ENCODE results near the gene BANP.
"Not testable (repeated sequence)": the region's sequence is repeated elsewhere in the genome, so short reads cannot be mapped to it uniquely, and the experiment has no call there.

The BANP gene

DNA sequence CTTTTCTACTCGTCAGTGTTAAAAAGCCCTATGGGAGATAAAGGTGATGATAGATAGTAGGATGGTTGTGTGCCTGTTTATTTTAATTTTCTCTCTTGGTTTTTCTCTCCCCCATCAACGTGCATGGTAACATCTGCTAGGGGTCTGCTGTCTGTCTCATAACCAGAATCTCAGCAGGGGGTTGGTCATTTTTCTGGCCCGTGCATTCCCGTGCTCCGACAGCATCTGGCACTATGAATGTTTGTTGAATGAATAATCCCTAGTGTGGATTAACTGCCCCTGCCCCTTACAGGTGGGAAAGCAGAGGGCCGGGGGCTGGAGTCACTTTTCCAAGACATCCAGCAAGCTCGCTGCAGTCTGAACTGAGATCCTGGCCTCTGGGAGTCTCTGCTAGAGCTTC lies 21.2 kb upstream of the BANP start:
- DNase-seq, result no peak

DNA sequence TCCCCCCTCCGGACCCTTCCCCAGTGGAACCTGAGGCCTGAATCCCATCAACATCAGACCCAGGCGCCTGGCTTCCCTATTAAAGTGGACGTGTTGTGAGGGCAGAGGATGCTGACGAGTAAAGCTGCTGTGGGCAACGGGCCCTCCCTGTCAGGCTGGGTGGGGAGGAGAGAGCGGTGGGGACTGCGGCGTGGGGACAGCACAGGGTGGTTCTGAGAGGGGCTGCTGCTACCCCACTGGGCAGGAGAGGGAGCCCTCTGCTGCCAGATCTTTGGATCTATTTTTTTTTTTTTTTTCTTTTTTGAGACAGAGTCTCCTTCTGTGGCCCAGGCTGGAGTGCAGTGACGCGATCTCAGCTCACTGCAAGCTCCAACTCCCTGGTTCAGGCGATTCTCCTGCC lies 20.8 kb upstream of the BANP start:
- DNase-seq, result peak; percentile 64

DNA sequence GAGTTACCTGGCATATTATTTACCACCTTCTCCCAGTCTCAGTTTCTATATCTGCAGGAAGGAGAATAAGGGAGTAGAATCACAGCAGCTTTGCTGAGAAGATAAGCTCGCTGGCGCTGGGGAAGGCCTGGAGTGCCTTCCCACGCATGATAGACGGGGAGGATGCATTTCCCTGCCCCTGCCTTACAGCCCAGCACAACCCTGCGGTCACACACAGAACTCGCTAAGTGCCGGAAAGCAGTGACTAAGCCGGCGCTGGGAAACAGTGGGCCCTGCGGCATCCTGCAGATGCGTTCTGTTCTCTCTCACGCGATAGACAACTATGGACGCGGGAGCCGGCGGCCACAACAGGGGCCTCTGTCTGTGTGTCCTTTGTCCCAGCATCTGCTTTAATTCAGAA lies 19.7 kb upstream of the BANP start:
- peak; percentile 75 for DNase-seq

DNA sequence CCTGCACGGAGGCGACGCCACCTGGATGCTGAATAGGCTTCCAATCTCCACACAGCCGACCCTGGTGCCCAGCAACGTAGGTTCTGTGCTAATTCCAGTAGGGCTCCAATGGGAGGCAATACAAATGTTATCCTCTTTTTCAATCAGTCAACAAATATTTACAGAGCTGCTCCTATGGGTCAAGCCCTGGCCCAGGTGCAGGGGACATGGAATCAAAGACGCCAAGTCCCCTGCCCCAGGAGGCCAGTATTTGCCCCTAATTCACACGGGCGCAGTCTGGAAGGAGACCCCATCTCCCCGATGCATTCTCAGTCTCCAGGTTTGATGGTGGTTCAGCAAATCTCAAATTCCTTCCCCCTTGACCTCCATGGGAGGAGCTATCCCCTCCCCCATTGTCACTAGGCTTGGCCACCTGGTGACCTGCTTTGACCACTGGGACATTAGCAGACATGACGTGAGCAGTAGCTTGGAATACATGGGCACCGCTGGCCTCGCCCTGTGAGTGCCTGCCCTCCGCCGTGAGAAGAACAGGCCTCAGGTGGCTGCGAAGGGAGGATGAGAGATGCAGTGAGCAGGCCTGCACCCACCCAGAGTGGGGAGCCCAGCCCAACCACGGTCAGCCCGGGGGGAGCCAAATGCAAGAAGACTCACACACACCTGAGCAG lies 18.6 kb upstream of the BANP start:
- DNase-seq, result peak; percentile 97

DNA sequence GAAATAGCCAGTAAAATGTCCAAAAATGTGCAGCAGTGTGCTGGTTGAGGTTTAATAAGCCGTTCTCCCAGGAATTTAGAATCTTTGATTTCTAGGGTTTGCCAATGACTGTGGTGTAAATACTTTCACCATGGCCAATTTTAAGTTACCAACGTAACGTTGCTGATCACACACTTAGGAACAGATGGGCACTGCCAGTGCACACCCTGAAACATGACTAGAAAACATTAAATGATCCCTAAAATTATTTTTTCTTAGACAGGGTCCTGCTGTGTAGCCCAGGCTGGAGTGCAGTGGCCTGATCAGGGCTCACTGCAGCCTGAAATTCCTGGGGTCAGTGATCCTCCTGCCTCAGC lies 18.1 kb upstream of the BANP start:
- DNase-seq, result no peak

DNA sequence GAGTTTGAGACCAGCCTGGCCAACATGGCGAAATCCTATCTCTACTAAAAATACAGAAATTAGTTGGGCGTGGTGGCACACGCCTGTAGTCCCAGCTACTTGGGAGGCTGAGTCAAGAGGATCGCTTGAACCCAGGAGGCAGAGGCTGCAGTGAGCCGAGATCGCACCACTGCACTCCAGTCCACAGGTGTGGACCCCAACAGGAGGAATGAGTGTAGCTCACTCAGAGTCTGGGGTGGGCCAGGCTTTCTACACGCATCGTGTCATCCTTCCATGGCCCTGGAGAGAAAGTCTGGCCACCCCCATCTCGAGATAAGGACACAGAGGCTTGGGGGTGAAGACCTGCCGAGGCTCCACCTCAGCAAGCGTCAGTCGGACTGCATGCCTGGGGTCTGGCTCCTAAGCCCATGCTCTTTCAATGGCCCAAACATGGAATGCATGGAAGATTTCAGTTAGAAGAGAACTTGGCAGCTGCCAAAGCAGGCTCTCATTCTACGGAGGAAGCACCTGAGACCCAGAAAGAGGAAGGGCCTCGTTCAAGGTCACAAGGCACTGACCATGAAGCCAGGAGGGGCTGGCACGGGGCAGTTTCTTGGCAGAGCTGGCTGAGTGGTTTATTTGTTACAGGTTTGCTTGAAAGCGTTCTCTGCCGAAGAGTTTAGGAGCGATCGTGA lies 16.3 kb upstream of the BANP start:
- not testable (repeated sequence) for DNase-seq

DNA sequence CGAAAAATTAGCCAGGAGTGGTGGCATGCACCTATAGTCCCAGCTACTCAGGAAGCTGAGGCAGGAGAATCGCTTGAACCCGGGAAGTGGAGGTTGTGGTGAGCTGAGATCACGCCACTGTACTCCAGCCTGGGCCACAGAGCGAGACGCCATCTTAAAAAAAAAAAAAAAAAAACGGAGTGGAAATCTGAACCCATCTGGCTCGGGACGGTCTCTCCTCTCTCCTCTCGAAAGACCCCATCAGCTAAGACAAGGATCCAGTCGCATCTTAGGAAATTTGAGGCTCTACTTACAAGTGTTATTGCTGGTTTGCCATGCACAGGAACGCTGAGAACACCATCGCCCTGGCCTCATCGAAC lies 15.2 kb upstream of the BANP start:
- DNase-seq, result not testable (repeated sequence)

DNA sequence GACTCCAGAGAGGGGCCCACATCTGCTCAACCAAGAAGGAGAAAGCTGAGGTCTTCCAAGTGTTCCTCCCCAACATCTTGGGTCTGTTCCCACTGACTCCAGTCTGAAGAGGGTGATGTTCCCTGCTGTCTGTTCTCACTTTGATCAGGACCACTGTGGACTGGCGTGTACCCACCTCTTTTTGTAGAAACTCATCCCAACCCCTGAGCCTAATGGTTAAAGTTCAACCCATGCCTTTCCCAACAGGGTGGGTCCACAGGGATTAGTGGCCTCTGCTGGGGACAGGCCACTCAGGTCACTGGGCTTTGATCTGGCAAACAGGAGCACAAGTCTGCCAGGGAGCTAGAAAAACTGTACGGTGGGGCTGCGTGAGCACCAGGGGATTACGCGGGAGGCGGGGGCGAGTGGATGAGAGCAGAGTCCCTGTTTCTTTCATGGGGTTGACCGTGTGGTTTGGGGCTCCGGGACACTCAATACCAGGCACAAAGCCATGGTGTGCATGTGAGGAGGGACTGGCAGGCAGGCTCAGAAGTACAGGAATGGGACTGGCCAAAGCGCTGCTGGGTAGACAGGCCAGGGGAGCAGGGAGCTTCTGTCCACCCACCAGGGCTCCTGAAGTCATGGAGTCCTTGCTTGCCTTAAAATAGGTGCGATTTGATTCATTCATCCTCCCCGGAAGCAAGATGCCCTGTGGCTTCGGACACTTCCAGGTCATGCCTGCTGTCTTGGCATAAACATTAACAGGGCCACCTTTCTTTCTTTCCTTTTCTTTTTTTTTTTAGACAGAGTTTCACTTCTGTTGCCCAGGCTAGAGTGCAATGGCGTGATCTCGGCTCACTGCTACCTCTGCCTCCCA lies 14.6 kb upstream of the BANP start, which contains the start of gene CA5A:
Gene CA5A (minus strand): TSS at position 155 of the 856 bp plus-strand sequence. CDS start 79 bp downstream, at position 76.
- no peak for DNase-seq

DNA sequence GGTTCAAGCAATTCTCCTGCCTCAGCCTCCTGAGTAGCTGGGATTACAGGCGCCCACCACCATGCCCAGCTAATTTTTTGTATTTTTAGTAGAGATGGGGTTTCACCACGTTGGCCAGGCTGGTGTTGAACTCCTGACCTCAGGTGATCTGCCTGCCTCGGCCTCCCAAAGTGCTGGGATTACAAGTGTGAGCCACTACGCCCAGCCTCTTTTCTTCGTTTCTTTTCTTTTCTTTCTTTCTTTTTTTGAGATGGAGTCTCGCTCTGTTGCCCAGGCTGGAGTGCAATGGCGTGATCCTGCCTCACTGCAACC lies 14.0 kb upstream of the BANP start:
- DNase-seq, result not testable (repeated sequence)

DNA sequence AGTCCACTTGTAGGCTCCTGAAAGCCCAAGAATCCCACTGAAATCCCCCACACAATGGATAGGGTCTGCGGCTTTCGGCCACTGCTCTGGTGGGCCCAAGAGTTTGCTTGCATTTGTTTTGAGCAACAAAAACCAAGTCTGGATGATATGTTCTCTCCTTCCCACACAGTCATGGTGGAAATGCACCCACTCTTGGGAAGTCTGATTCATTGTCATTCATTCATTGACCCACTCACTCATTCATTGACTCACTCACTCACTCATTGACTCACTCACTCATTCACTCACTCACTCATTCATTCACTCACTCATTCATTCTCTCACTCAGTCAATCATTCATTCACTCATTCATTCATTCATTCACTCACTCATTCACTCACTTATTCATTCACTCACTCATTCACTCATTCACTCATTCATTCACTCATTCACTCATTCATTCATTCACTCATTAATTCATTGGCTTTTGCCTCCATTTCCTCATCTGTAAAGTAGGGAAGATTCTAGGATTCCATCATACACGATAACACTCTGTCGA lies 12.8 kb upstream of the BANP start:
- DNase-seq, result no peak

DNA sequence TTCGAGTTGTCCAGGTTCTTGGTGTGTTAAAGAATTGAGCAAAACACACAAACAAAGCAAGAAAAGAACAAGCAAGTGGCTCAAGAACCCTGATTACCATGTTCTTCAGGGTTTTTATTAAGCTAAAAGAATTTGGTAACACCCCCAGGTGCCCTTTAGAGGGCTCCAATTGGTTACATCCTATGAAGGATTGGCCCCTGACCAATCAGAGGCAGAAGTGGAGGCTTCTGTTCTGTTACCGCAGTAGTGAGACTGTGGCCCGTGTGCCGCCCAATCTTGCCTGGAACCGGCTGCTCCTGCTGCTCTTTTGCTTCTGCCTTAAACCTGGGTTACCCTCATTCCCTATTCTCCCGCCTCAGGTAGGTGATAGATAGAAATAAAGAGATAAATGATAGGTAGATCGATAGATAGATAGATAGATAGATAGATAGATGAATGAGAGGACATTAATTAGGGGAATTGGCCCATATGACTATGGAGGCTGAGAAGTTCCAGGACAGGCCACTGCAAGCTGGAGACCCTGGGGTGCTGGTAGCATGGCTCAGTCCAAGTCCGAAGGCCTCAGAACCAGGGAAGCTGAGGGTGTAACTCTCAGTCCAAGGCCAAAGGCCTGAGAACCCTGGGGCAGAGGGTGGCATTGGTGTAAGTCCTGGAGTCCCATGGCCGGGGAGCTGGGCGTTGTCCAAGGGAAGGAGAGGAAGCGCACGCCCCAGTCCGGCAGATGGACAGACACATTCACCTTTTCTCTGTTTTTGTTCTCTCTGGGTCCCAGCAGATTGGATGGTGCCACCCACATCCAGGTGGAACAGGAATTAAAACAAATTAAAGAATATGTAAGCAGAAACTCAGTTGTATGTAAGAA lies 11.4 kb upstream of the BANP start:
- DNase-seq, result no peak

DNA sequence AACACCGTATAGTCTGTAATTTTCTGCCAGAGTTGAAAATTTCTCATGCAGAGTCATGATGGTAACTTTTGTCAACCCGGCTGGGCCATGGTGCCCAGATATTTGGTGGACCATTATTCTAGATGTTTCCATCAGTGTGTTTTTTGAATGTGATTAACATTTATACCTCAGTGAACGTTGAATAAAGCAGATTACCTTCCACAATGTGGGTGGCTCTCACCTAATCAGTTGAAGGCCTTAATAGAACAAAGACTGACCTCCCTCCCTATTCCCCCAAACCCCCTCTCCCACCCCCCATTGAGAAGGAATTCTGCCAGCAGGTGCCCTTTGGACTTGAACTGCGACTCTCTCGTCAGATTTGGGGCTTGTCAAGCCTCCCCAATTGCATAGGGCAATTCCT lies 8.6 kb upstream of the BANP start:
- no peak for DNase-seq

DNA sequence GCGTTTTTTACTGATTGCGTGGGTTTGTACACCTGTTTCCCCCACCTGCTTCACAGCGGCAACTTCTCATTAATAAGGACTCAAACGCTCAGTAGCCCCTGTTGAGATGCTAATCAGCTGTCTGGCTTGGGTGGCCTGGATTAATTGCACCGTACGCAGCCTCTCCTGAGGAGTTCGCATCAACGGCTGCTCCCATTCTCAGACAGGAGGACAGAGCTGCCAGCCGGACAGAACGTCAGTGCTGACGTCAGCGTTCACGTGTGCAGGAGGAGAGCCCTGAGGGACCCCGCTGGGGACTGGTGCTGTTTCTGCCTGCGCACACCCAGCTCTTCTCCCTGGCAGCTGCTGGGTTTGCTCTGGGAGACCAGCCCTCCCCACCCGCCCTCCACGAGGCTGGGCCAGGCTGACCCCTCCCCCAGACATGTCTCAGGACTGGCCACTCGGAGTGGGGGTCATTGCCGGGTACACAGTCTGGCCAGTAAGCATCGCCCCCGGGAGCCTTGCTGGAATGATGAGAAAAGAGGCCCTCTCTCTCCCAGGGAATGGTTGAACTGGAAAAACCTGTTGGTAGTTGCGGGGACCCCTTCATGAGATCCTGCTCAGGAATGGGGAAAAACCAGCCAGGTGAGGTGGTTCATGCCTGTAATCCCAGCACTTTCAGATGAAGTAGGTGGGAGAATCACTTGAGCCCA lies 5.7 kb upstream of the BANP start:
- DNase-seq, result peak; percentile 97

DNA sequence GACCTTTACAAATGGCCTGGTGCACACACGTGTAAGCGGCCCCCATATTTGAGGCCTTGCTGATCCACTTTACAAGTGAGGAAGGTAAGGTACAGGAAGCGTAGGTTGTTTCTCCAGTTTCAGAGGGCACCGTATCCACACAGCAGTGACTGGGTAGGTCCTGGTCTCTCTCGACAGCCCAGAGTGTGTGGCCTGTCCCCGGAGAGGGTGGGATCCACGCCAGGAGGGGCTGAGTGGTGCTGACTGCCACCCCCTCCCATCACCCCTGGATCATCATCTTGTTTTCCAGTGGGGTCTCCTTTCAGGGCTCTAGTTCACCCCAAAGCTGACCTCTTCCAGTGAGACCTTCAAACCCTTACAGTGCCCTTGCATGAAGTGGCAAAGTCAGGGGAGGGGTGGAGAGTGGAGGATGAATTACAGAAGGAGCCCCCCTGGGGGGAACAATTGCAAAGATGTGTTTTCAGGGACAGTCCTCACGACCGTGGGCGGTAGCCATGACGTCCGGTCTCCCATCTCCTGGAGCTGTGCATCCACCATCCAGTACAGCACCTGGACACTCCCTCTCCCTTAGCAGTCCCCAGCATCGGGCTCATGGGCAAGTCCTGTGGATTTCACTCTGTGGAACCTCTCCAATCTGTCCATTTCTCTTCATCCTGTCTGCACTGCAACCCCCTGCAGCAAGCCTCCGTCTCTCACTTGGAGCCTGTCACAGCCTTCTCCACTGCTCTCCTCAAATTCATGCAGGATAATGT lies 4.5 kb upstream of the BANP start:
- DNase-seq, result peak; percentile 13

DNA sequence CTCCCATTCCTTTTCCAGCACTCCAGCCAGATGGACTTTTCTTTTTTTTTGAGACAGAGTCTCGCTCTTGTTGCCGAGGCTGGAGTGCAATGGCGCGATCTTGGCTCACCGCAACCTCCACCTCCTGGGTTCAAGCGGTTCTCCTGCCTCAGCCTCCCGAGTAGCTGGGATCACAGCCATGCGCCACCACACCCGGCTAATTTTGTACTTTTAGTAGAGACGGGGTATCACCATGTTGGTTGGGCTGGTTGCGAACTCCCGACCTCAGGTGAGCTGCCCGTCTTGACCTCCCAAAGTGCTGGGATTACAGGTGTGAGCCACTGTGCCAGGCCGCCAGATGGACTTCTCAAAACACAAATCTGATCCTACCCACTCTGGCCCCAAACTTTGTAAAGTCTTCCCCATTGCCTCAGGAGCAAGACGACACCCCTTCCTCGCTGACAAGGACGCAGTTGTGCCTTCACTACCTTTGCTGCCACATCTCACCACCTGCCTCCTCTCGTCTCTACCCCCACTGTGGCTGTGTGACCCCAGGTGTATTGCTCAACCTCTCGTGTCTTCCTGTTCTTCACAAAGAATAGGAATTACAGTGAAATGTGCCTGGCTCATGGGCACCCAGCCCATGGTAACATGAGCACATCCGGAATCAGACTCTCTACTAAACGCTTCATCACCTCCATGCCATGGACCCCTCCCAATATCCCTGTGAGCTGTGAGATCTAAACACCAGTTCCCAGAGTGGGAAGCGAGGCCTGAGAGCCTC lies 3.7 kb upstream of the BANP start:
- DNase-seq, result no peak

DNA sequence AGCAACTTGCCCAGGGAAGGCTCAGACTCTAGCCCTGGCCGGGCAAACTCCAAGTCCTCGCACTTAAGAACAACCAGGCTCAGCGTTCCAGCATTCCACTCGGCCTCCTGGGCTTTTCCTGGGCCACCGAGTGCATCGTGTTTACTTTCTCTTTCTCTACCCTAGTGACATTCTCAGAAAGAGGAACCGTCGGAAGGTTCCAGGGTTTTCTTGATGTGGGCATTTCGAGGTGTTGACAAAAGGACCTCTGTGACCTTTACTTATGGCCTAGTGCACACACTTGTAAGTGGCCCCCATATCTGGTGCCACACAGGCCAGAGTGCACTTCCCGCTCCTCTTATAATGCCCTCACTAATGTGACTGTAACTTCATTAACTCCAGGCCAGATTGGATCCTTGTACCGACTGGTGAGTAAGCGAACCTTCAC lies 3.1 kb upstream of the BANP start:
- DNase-seq, result no peak

DNA sequence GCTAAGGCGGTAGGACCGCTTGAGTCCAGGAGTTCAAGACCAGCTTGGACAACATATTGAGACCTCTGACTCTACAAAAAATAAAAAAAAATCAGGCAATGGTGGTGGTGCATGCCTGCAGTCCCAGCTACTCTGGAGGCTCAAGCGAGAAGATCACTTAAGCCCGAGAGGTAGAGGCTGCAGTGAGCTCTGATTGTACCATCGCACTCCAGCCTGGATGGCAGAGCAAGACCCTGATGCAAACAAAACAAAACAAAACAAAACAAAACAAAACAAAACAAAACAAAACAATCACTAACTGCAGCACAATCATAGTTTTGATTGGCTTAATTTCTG lies 2.5 kb upstream of the BANP start:
- no peak for DNase-seq

DNA sequence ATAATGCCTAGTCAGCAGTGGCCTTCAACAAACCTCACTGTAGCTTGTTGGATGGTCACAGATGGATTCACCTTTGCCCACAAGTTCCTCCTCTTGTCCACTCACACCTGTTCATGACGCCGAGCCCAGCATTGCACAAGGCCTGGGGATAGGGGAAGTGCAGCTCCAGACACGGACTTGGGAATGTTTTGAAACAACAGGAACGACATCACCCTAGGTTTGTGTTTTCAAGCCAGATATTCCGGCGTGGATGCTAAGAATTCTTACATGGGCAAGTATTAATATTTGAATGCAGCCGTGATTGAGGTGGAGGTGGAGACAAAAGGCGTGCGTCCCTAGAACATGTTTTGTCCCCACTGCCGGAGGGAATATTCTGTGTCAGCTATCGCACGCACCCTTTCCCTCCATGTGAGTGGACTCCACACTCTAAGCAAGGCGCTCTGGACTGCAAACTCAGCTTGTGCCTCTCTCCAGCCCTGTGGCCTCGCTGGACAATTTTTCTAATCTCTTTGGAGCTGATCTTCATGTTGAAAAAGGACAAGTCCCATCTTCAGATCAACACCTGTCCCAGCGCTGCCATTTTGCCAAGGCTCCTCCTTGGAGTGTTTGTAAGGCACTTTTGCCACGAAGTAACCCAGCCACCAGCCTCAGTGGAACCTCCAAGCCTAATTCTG lies 2.0 kb upstream of the BANP start:
- no peak for DNase-seq

DNA sequence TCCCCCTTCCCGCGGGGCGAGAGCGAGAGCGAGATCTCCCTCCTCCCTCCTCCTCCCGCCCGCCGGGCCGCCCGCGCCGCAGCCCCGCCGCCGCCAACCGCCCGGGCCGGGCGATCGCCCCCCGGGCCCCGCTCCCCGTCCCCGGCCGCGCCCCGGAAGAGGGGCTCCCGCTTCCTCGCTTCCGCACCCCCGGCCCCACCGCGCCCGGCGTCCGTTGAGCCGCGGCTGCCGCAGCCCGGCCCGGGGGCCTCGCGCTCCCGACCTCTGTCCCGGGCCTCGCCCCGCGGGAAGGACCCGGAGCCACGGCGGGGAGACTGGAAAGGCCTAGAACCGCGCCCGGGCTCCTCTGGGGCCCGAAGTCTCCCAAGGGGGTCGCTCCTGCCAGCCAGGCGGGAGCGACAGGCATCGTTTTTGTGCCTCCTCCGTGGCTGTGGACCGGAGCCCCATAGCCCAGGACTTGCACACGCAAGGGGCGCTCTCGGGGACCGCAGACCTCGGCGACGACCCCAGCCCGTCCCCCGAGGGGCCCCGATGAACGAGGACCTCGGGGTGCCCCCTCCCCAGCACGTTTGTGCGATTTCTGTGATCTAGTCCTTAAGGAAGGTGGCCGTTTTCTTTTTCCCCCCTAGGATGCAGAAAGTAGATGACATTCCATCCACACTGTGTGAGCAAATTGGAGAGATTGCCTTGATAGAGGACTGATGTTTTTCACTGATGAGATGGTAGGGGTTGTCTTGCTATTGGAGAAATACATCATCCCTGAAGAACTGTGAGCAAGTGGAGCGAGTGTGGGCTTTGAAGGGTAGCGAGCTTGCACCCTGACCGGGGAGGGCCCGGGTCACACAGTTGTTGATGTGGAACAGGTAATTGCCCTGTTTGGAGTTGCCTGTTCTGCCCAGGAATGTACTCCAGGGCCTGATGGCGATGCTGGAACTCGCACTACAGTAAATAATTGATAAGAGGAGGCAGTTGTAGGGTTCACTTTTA lies 611 bp downstream of the BANP start:
- DNase-seq, result no peak

Measured in NCI-H146 (cell line).